GM19324 (cell line): Measurements from ENCODE around the gene LMAN2.

Experiments
- ATAC-seq: cut with Tn5 transposase; IDR thresholded peaks from one replicate; pipeline ENCODE4 v1.9.1; 2021; ENCODE audit warnings: mild to moderate bottlenecking, moderate library complexity; ENCODE audit not compliant: unreplicated experiment, low FRiP score

The LMAN2 gene

GRCh38 chr5:177351392-177352329 lies at the start of gene LMAN2:
Gene LMAN2 (minus strand): TSS chr5:177351668. CDS start chr5:177351647, 21 bp downstream.
- peak; percentile 95 for ATAC-seq

- ATAC-seq: no peak
Measured at GRCh38 chr5:177399997-177400868, 48.8 kb upstream of the LMAN2 start, which contains the start of gene PFN3. Gene PFN3 (minus strand): TSS chr5:177400661. CDS start chr5:177400576, 85 bp downstream.

- no peak for ATAC-seq
Measured at GRCh38 chr5:177397875-177398390, 46.5 kb upstream of the LMAN2 start.

GRCh38 chr5:177396807-177397206 lies 45.3 kb upstream of the LMAN2 start:
- ATAC-seq: no peak

GRCh38 chr5:177396078-177396477 lies 44.6 kb upstream of the LMAN2 start:
- no peak for ATAC-seq

GRCh38 chr5:177393990-177394389 lies 42.5 kb upstream of the LMAN2 start:
- no peak for ATAC-seq

GRCh38 chr5:177393206-177393765 lies 41.8 kb upstream of the LMAN2 start:
- no peak for ATAC-seq

GRCh38 chr5:177392765-177393164 lies 41.3 kb upstream of the LMAN2 start:
- ATAC-seq: no peak

GRCh38 chr5:177390363-177391300 lies 39.2 kb upstream of the LMAN2 start:
- ATAC-seq: no peak

- ATAC-seq: peak; percentile 50
Measured at GRCh38 chr5:177389241-177390169, 38.0 kb upstream of the LMAN2 start.

- ATAC-seq: no peak
Measured at GRCh38 chr5:177388521-177389052, 37.1 kb upstream of the LMAN2 start.

- no peak for ATAC-seq
Measured at GRCh38 chr5:177387405-177387804, 35.9 kb upstream of the LMAN2 start.

GRCh38 chr5:177386542-177386941 lies 35.1 kb upstream of the LMAN2 start:
- ATAC-seq: no peak

GRCh38 chr5:177385720-177386119 lies 34.3 kb upstream of the LMAN2 start:
- ATAC-seq: no peak

GRCh38 chr5:177384134-177384533 lies 32.7 kb upstream of the LMAN2 start, which contains the start of gene SLC34A1:
Gene SLC34A1 (plus strand): TSS chr5:177384434. CDS start chr5:177385742, 1,308 bp downstream.
- no peak for ATAC-seq

- no peak for ATAC-seq
Measured at GRCh38 chr5:177383181-177383580, 31.7 kb upstream of the LMAN2 start.

GRCh38 chr5:177382423-177383029 lies 31.1 kb upstream of the LMAN2 start:
- no peak for ATAC-seq

- no peak for ATAC-seq
Measured at GRCh38 chr5:177380805-177381126, 29.3 kb upstream of the LMAN2 start.
